Measurements from ENCODE around the gene EVI5.

The EVI5 gene

DNA sequence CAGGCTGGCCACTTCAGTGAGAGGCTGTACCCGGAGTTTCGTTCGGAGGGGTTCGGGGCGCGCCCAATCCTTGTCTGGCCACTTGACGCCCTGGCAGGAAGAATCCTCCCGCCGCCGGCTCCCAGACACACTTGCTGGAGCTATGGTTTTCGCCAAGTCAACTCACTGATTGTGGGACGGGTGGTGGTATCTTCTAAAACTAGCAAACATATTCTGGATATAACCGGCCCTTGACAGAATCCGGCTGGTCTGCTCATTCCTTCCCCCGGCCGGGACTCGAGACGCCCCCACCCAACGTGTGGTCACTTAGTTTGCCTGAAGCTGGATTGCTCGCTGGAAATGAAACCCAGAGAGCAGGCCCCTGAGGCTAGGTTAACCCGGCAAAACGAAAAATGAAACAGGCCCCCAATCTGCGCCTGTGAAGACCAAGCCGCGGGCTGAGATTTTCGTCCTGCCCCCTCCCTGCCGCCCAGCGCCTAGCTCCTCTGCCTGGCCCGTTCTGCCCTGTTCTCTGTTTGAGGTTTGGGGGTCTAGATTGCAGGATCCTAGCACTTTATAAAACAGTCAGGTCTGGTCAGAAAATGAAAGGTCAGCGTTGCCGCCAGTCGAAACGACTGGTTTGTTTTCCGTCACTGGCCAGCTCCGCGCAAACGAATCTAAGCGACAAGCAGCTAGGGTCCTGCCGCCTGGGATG lies 302.8 kb downstream of the EVI5 start:
- DNase-seq = peak in 1 of 2 donors; percentile 29

DNA sequence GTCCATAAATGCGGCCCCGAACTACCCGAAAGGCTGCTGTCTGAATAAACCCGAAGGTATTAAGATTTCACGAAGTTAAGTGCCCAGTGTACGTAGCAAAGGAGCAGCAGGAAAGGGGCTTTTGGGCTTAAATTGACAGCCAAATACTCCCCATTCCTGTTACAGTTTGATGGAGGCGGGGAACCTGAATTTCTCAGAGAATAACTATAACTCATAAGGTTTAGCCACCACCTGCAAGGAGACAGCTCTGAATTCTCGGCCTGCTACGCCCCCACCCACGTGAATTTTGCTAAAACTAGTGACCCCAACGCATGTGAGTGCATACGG lies 303.3 kb downstream of the EVI5 start:
- DNase-seq = no peak

DNA sequence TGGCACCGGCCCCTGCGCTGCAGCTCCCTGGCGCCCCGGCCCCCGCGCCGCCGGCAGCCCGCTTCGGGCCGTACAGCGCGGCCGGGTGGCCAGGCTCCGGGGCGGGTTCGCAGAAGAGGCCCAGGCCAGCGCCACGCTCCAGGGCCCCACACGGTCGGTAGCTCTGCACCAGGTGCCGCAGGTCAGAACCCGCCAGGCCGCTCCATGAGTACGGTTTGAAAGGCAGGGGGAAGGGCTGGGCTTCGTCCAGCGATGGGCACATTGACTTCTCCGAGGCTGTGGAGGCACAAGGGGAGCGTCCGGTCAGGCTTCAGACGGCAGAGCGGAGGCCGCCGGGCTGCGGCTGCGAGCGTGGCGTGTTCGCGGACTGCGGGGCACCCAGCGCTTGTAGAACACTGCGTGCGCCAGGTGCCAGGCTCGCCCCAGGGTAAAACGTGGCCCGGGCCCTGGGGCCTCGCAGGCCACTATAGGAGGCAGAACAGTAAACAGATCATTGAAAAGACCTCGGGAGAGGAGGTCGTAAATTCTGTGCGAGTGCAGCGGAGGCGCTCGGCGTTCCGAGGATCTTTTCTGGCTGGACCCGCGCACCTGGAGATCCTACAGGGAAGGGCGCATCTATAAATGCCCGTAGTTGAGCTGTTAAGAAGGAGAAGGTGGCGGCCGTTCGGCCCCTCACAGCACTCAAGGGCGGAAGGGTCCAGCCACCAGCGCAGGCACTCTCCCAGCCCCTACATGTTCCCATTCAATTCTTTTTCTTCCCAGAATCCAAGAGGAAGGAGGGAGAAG lies 303.9 kb downstream of the EVI5 start:
- DNase-seq = no peak

DNA sequence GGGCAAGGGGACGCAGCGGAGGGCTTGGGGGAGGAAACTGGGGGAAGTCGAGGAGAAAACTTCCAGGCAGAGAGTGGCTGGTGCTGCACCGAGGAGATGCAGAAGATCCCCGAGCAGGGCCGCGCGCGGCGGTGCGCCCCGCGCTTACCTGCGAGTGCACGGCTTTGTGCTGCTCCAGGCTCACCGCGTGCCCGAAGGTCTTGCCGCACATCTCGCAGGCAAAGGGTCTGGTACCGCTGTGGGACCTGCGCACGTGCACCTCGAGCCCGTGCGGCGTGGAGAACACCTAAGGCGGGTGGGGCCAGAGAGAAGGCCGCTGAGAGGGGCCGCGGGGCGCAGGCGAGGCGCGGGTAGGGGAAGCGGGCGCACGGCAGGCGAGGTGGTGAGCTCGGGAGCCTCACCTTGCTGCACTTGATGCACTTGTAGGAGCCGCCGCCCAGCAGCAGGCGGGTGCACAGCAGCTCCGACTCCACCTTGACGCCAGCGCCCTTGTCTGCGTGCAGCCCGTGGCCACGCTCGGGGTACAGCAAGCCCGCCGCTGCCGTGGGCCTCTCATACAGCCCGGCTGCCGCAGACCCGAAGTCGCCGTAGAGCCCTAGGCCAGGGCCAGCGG lies 304.6 kb downstream of the EVI5 start:
- no peak for DNase-seq

DNA sequence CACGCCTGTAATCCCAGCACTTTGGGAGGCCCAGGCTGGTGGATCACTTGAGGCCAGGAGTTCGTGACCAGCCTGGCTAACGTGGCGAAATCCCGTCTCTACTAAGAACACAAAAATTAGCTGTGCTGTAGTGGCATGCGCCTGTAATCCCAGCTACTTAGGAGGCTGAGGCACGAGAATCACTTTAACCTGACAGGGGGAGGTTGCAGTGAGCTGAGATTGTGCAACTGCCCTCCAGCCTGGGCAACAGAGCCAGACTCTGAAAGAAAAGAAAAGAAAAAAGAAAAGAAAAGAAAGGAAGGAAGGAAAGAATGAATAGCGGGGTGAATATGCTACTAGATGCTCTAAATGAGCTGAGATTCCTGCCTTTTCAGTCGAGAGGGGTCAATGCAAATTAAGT lies 305.3 kb downstream of the EVI5 start:
- DNase-seq = no peak

DNA sequence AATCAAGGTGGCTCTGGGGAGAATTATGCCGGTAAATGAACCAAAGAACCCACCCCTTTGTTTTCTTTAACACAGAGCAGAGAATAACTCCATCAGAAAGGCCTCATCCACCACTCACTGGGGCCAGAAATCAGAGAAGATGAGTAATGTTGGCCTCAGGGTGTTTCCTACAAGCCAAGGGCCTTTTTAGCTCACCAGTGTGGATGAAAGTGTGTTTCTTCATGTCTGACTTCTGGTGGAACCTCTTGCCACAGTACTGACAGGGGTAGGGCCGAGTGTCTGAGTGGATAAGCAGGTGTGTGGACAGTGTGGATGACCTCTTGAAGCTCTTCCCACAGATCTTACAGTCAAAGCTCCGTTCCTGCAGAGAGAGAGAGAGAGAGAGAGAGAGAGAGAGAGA lies 306.5 kb downstream of the EVI5 start:
- no peak for DNase-seq

DNA sequence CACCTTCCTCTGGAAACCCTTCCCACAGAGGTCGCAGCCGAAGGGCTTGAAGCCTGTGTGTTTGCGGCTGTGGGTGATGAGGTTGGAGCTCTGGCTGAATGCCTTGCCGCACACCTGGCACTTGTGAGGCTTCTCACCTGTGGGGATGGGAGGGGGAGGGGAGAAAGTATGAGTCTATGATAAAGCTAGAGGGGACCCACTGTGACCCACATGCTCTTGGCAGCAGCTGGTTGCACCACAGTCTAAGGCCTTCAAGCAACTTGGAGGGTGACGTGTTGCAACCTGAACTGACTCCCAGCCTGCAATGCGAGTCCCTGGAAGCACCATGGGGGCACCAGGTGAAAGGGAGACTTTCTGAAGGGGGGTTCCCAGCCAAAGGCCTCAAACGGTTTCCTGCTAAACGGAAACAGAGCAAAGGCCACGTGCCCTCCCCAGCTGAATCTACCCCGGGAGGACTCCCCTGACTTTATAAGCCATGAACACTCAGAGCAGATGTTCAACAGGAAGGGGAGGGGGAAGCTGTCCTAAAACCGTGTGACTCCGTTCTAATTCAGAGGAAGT lies 308.8 kb downstream of the EVI5 start:
- DNase-seq = peak; percentile 38 to 51

DNA sequence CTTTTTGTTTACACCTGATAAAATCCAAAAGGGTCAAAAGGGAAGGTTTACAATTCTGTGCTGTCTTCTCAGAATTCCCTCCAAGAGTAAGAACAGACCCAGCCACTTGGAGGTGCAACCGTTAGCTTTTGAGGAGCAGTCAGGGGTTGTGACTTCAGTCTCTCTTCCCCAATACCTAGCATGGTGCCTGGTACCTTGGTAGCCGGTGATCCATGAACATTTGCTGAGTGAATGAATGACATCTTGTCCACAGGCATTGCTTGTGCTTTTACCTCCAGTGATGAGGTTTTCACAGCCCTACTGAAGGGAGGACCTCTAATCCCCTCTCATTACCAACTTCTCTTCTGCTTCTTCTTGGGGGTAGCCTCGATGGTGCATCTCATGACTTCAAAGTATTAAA lies 309.9 kb downstream of the EVI5 start:
- DNase-seq = no peak

DNA sequence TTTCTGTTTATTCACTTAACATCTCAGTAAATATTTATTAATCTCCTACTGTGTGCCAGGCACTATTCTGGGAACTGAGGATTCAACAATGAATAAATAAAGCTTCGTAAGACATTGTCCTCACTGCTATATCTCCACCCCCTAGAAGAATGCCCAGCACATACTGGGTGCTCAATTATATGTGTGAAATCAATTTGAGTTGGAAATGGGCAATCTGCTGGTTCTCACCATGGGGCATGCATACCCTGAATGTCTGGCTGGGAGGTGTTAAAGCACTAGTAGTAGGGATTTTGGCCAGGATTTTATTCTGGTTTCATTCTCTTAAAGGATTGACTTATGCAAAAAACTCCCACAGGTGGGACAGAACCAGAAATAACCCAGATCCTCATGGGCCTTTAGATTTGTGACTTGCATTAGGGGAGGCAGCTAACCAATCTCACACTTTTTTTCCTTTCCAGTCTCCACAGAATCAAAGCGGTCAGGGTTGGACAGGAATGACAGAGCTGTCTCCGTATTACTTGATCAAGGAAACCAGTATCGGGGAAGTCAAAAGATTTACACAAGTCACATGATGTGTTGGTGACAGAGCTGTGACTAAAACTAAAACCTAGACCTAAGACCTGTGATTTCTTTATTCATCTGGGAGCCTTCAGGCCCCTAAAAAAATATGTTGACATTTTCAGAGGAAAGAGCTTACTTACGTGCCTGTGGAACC lies 311.0 kb downstream of the EVI5 start:
- DNase-seq = no peak

DNA sequence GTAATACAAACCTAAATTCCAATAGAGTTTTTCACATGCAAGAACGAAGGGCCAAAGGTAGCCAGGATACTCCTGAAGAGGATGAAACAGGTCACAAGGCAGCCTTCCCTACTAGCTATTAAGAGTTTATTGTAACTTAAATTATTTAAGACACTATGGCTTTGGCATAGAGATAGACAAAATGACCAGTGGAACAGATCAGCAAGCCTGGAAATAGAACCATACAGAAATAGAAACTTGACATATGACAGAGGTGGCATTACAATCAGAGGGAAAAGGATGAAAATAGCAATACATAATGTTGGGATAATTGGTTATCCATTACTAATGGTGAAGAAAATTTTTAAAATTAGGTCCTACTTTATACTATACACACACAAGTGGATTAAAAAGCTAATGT lies 314.7 kb downstream of the EVI5 start:
- no peak for DNase-seq

DNA sequence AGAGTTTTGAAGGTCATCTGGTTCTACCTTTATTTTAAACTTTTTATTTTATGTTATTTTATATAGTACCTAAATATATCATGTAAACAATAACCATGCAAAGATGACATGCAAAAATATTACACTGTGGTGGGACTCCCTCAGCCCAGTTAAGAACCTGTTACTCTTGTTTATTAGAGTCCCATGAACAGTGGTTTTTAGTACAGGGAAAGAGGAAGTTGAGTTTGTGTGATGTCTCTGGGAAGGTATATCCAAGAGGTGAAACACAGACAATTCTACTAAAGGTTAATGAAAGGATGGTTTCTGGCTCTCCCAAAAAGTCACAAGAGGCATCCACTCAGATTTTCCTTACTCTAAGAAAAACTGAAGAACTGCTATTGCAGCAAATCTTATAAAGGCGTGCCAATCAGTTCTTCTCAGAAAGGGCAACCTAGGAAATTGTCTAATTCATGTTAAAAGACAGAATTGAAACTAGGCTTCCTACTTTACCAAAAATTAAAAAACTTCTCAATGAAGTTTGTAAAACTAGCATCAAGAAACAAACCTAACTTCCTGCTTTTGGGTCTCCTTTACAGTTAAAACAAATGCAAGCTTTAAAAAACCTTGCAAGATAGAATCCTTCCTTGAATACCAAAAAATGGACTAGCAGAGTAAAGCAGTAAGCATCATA lies 318.1 kb downstream of the EVI5 start:
- DNase-seq = no peak

DNA sequence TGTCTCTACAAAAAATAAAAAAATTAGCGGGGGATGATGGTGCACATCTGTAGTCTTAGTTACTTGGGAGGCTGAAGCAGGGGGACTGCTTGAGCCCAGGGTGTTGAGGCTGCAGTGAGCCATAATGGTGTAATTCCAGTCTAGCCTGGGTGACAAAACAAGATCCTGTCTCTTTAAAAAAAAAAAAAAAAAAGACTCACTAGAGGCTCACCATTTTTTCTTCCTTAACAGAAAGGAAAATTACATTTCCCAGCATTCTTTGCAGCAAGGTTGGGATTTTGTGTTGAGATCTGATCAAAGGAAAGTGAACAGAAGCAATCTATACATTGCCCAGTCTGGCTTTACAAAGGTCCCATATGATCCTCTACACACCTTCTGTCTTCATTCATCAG lies 319.7 kb downstream of the EVI5 start:
- no peak for DNase-seq

DNA sequence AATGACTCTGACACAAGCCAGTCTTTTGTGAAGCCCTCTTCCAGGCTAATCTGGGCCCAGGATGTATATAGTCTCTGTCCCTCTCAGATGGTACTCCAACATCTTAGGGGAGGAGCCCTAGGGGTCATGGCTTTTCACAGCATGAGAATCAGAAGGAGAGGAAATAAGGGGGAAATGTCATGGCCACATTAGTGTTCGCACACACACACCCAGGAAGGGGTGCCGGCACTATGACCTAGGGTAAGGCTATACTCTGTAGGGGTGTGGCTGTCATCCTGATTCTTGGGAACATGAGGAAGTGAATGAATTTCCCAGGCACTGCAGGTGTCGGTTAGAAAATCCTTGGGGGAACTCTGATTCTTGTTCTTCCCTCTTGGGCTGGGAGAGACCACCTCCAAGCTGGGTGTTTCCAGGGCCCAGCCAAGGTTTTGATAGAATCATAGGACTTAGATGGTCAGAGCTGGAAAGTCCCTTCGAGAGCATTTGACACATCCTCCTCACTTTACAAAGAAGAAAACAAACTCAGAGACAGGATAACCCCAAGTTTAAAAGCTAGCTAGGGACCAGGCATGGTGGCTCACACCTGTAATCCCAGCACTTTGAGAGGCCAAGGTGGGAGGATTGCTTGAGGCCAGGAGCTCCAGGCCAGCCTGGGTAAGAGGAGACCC lies 320.2 kb downstream of the EVI5 start:
- no peak for DNase-seq

DNA sequence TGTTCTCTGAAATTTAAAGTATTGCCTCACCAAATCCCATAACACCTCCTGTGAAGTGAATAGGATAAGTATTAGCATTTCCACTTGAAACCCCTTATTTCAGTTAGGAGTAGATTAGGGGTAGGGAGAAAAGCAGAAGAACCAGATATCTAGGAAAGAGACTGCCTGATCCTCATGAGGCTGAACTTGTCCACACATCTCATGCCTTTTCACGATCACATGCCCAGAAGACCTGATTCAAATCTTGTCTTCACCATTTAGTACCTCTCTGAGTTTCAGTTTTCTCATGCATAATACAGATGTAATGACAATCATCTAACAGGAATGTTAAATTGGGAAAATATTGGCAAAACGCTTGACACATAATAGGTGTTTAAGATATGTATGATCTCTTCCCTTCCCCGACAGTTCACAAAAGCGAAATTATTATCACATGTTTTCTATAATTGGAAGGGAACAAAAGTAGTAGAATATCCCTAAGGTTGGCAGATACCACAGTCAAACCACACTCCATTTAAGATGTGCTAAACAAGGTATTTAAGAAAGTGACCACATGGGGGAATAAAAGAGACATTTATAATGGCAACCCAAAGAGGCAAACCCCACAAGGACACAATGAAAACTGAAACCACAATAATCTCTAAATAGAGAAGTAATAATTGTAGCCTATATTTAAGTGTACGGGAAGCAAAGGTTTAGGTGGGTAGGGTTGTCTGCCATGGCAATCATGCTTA lies 323.4 kb downstream of the EVI5 start:
- DNase-seq = no peak

DNA sequence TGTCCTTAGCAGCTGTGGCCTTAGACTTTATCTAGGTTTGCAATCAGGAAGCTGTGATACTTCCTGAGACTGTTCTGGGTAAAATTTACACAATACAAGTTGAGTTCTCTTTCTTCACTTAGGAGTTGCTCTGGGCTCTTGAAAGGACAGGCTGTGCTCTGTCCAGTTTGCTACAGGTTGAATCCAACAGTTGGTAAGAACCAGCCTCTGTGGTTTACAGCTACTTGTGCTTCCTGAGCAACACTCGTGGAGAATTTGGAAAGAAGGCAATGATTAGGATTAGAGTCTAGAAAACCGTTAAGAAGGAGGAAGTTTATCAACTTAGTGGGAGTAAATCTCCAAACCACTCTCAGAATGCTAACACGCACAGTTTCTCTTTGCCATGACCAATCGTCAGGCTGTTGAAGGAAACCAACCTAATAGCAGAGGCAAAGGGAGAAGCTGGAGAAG lies 325.0 kb downstream of the EVI5 start:
- DNase-seq = no peak

Data from stimulated activated CD4-positive, alpha-beta T cell treated with anti-CD3 and anti-CD28 coated beads, Interleukin-2, amount 100 ng/mL, for 24 hours (primary cell).